DOHH2 (cell line): ENCODE data around the gene TTK.

Source experiments
- H3F3A ChIP-seq: fragments of 200-600 bp; sonication (generic), shearing (Covaris generic); 2 replicates; pipeline ENCODE4 v1.6.0; 2016; ENCODE audit warnings: antibody characterized with exemption, mild to moderate bottlenecking; ENCODE audit not compliant: control insufficient read depth, insufficient read depth
- H3K27ac ChIP-seq: fragments of 200-600 bp; sonication (generic); 2 replicates; pipeline ENCODE4 v1.5.1; 2014; ENCODE audit warnings: low read depth, mild to moderate bottlenecking, low read length, moderate library complexity
- H3K27me3 ChIP-seq: fragments of 200-600 bp; sonication (generic); 2 replicates; pipeline ENCODE4 v1.6.1; 2014; ENCODE audit warnings: mild to moderate bottlenecking, low read length, mixed read lengths; ENCODE audit not compliant: control insufficient read depth
- H3K36me3 ChIP-seq: fragments of 200-600 bp; sonication (generic); 2 replicates; pipeline ENCODE4 v1.6.1; 2014; ENCODE audit warnings: mild to moderate bottlenecking, low read length, moderate library complexity, mixed read lengths; ENCODE audit not compliant: control insufficient read depth
- H3K4me1 ChIP-seq: fragments of 200-600 bp; sonication (generic); 2 replicates; pipeline ENCODE4 v1.6.1; 2014; ENCODE audit warnings: mild to moderate bottlenecking, low read length, mixed read lengths; ENCODE audit not compliant: control insufficient read depth
- H3K4me2 ChIP-seq: fragments of 200-600 bp; sonication (generic); 2 replicates; pipeline ENCODE4 v1.6.0; 2014; ENCODE audit warnings: mild to moderate bottlenecking, low read length, moderate library complexity
- H3K4me3 ChIP-seq: fragments of 200-600 bp; sonication (generic); 2 replicates; pipeline ENCODE4 v1.5.1; 2014; ENCODE audit warnings: mild to moderate bottlenecking, low read length, mixed read lengths
- H3K79me2 ChIP-seq: fragments of 200-600 bp; sonication (generic); 2 replicates; pipeline ENCODE4 v1.6.1; 2014; ENCODE audit warnings: mild to moderate bottlenecking, low read length, mixed read lengths; ENCODE audit not compliant: control insufficient read depth
- H3K9me2 ChIP-seq: fragments of 200-600 bp; sonication (generic); replicated peaks from 2 replicates; pipeline ENCODE4 v1.6.1; 2014; ENCODE audit warnings: mild to moderate bottlenecking, low read length, mixed read lengths; ENCODE audit not compliant: control insufficient read depth
- H3K9me3 ChIP-seq: fragments of 200-600 bp; sonication (generic); 2 replicates; pipeline ENCODE4 v1.6.1; 2014; ENCODE audit warnings: antibody characterized with exemption, low read length, mixed read lengths; ENCODE audit not compliant: control insufficient read depth, insufficient read depth
- H4K20me1 ChIP-seq: fragments of 200-600 bp; sonication (generic); 2 replicates; pipeline ENCODE4 v1.6.0; 2014; ENCODE audit warnings: low read depth, mild to moderate bottlenecking, antibody characterized with exemption, low read length, moderate library complexity; ENCODE audit not compliant: control insufficient read depth, insufficient read depth
- EZH2phosphoT487 ChIP-seq: fragments of 200-600 bp; sonication (generic); IDR thresholded peaks from 2 replicates; pipeline ENCODE4 v1.6.1; 2017; ENCODE audit warnings: borderline replicate concordance, mild to moderate bottlenecking, antibody characterized with exemption, low read length, moderate library complexity, mixed read lengths
- TF ChIP-seq, protein P1 (sequence below): fragments of 200-600 bp; sonication (generic); IDR thresholded peaks from one replicate; pipeline ENCODE4 v1.5.1; 2014; ENCODE audit warnings: antibody characterized with exemption, mild to moderate bottlenecking, low read depth, low read length; ENCODE audit not compliant: poor library complexity, severe bottlenecking

TTK gene

DNA sequence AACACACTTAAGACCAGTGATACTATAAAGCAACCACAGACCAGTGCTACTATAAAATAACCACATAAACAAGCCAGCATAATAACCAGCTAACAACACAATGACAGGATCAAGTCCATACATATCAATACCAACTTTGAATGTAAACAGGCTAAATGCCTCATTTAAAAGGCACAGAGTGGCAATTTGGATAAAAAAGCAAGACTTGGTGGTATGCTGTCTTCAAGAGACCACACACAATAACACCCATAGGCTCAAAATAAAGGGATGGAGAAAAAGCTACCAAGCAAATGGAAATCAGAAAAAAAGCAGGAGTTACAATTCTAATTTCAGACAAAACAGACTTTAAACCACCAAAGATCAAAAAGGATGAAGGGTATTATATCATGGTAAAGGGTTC lies 37.3 kb upstream of the TTK start:
- Histone ChIP-seq H4K20me1 (no peaks in the 10 kb centered on the region), H3K4me1 (no peaks in the 10 kb centered on the region), H3F3A (no peaks in the 10 kb centered on the region), H3K27ac (no peak overlapping the region), H3K4me2 (no peak overlapping the region), H3K27me3 (no peaks in the 10 kb centered on the region), H3K36me3 (no peaks in the 10 kb centered on the region), H3K9me2 (no peaks in the 10 kb centered on the region), H3K4me3 (no peak overlapping the region), H3K9me3 (peaks cover 7% of the 10 kb centered on the region; the same call in 1 of the 2 replicates), H3K79me2 (no peaks in the 10 kb centered on the region)
- TF ChIP-seq, protein P1, sequence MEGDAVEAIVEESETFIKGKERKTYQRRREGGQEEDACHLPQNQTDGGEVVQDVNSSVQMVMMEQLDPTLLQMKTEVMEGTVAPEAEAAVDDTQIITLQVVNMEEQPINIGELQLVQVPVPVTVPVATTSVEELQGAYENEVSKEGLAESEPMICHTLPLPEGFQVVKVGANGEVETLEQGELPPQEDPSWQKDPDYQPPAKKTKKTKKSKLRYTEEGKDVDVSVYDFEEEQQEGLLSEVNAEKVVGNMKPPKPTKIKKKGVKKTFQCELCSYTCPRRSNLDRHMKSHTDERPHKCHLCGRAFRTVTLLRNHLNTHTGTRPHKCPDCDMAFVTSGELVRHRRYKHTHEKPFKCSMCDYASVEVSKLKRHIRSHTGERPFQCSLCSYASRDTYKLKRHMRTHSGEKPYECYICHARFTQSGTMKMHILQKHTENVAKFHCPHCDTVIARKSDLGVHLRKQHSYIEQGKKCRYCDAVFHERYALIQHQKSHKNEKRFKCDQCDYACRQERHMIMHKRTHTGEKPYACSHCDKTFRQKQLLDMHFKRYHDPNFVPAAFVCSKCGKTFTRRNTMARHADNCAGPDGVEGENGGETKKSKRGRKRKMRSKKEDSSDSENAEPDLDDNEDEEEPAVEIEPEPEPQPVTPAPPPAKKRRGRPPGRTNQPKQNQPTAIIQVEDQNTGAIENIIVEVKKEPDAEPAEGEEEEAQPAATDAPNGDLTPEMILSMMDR, result no peak
- TF ChIP-seq EZH2phosphoT487, result no peak

DNA sequence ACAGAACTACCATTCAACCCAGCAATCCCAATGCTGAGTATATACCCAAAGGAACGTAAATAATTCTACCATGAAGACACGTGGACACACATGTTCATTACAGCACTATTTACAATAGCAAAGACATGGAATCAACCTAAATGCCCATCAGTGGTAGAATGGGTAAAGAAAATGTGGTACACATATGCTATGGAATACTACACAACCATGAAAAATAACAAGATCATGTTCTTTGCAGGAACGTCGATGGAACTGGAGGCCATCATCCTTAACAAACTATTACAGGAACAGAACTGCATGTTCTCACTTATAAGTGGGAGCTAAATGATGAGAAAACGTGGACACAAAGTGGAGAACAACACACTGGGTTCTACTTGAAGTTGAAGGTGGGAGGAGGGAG lies 34.7 kb upstream of the TTK start:
- Histone ChIP-seq H3K9me3 (peaks cover 7% of the 10 kb centered on the region; the same call in 1 of the 2 replicates), H3K27ac (no peak overlapping the region), H4K20me1 (no peaks in the 10 kb centered on the region), H3K79me2 (no peaks in the 10 kb centered on the region), H3K9me2 (no peaks in the 10 kb centered on the region), H3K27me3 (peaks cover 6% of the 10 kb centered on the region; the same call in 1 of the 2 replicates), H3K36me3 (no peaks in the 10 kb centered on the region), H3F3A (no peaks in the 10 kb centered on the region), H3K4me1 (no peaks in the 10 kb centered on the region), H3K4me3 (no peak overlapping the region), H3K4me2 (no peak overlapping the region)
- TF ChIP-seq EZH2phosphoT487, result no peak
- TF ChIP-seq, protein P1, result no peak

DNA sequence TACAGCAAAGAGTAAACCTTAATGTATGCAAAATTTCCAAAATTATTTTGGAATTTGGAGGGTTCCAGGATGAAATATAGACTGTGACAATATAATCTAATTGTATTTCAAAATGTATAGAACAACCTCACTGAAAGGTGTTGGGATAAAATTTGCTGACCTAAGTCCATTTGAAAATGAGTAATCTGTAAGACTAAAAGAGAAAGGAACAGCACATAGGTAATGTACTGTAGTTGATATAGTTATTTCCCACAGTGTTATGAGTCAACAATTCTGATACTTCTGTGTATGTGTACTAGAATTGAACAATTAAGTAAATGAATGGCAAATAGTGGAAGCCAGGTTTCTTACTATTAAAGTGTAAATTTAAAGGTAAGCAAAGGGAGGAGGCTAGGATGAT lies 33.3 kb upstream of the TTK start:
- no peaks in the 10 kb centered on the region for H3K4me1 ChIP-seq
- H3K27me3 ChIP-seq, result peaks cover 12% of the 10 kb centered on the region; the same call in 1 of the 2 replicates
- TF ChIP-seq, protein P1, result no peak
- no peak for TF ChIP-seq EZH2phosphoT487
- no peak overlapping the region for H3K4me2 ChIP-seq
- H3K36me3 ChIP-seq, result no peaks in the 10 kb centered on the region
- H3F3A ChIP-seq, result no peaks in the 10 kb centered on the region
- H3K9me3 ChIP-seq, result peaks cover 7% of the 10 kb centered on the region; the same call in 1 of the 2 replicates
- no peaks in the 10 kb centered on the region for H3K79me2 ChIP-seq
- no peak overlapping the region for H3K4me3 ChIP-seq
- H4K20me1 ChIP-seq, result no peaks in the 10 kb centered on the region
- no peak overlapping the region for H3K27ac ChIP-seq
- no peaks in the 10 kb centered on the region for H3K9me2 ChIP-seq
